Breast epithelium (tissue), 3 donors: ENCODE data around the gene SCN1B.

ENCODE experiments used
- CTCF ChIP-seq, 3 donors: fragments of 450-650 bp; IDR thresholded peaks; one replicate each; pipeline ENCODE4 v1.5.1; 2016 to 2017; ENCODE audit warnings: antibody characterized with exemption in 3 of 3, mild to moderate bottlenecking in 3 of 3, moderate library complexity in 3 of 3
- POLR2A ChIP-seq: fragments of 450-650 bp; IDR thresholded peaks from one replicate; pipeline ENCODE4 v1.6.1; 2016; ENCODE audit warnings: antibody characterized with exemption, mild to moderate bottlenecking, moderate library complexity

GRCh38 chr19:35000338-35000646, 30.0 kb upstream of the SCN1B start:
- TF ChIP-seq POLR2A (no peak), CTCF (IDR thresholded peaks at IDR 0.05) (no peak)
